GM19395 (cell line): Measurements from ENCODE around the gene KCNN4.
A peak's percentile ranks its signal among the peaks of the same experiment; 100 is the strongest.
"Not testable (repeated sequence)": the region's sequence is repeated elsewhere in the genome, so short reads cannot be mapped to it uniquely, and the experiment has no call there.

Experiments
- ATAC-seq: cut with Tn5 transposase; IDR thresholded peaks from one replicate; pipeline ENCODE4 v1.9.1; 2021; ENCODE audit warnings: mild to moderate bottlenecking, moderate library complexity; ENCODE audit not compliant: unreplicated experiment

KCNN4 gene

GRCh38 chr19:43780706-43781525 lies at the start of gene KCNN4:
Gene KCNN4, minus strand, starts transcription at chr19:43780973. Its CDS starts 112 bp downstream, at chr19:43780861.
- no peak for ATAC-seq

GRCh38 chr19:43826787-43827754 lies 46.3 kb upstream of the KCNN4 start, which contains the start of gene ZNF283:
Gene ZNF283, plus strand, starts transcription at chr19:43827321. Its CDS starts 6,184 bp downstream, at chr19:43833505.
- ATAC-seq = peak; percentile 80

GRCh38 chr19:43824572-43824971 lies 43.8 kb upstream of the KCNN4 start:
- ATAC-seq = not testable (repeated sequence)

- not testable (repeated sequence) for ATAC-seq
Observed at GRCh38 chr19:43823856-43824255, 43.1 kb upstream of the KCNN4 start.

- ATAC-seq = no peak
Observed at GRCh38 chr19:43820884-43821215, 40.1 kb upstream of the KCNN4 start.

GRCh38 chr19:43820098-43820883 lies 39.5 kb upstream of the KCNN4 start:
- ATAC-seq = no peak

GRCh38 chr19:43818500-43818899 lies 37.7 kb upstream of the KCNN4 start:
- ATAC-seq = no peak

- not testable (repeated sequence) for ATAC-seq
Observed at GRCh38 chr19:43817454-43817853, 36.7 kb upstream of the KCNN4 start.

GRCh38 chr19:43814663-43815352 lies 34.0 kb upstream of the KCNN4 start:
- ATAC-seq = no peak

- no peak for ATAC-seq
Observed at GRCh38 chr19:43812688-43813087, 31.9 kb upstream of the KCNN4 start.

- no peak for ATAC-seq
Observed at GRCh38 chr19:43812259-43812658, 31.5 kb upstream of the KCNN4 start.

GRCh38 chr19:43811837-43812236 lies 31.1 kb upstream of the KCNN4 start:
- ATAC-seq = no peak

- ATAC-seq = no peak
Observed at GRCh38 chr19:43809762-43810696, 29.3 kb upstream of the KCNN4 start.

- no peak for ATAC-seq
Observed at GRCh38 chr19:43807651-43808050, 26.9 kb upstream of the KCNN4 start.

GRCh38 chr19:43806848-43807247 lies 26.1 kb upstream of the KCNN4 start:
- no peak for ATAC-seq

GRCh38 chr19:43806401-43806800 lies 25.6 kb upstream of the KCNN4 start:
- not testable (repeated sequence) for ATAC-seq

GRCh38 chr19:43804432-43804831 lies 23.7 kb upstream of the KCNN4 start:
- ATAC-seq = no peak

- no peak for ATAC-seq
Observed at GRCh38 chr19:43802216-43802951, 21.6 kb upstream of the KCNN4 start, which contains the start of gene LYPD5. Gene LYPD5, minus strand, starts transcription at chr19:43802447. Its CDS starts 67 bp downstream, at chr19:43802380.
